Esophagus muscularis mucosa (tissue), 4 donors: ENCODE measurements around the gene ETFRF1. TPM values are rescaled to one million over a fixed set of nuclear protein-coding genes. Genes with fewer than 3 reads are reported as not detected.
A peak's percentile ranks its signal among the peaks of the same experiment; 100 is the strongest.

Source experiments
- DNase-seq: peaks from one replicate; pipeline ENCODE4 v3.0.0-alpha.2; 2017; ENCODE audit errors: extremely low spot score
- H3K27ac ChIP-seq, 4 donors: fragments of 200-600 bp; sonication (generic); replicated peaks in 1 of 4; 1 replicate in 3 of 4; 2 replicates in 1 of 4; pipeline ENCODE4 v1.5.1; 2016 to 2019; ENCODE audit warnings: mild to moderate bottlenecking in 1 of 4
- H3K27me3 ChIP-seq, 4 donors: fragments of 200-600 bp; sonication (generic); one replicate each; pipeline versions ENCODE4 v1.5.1 to v1.6.0; 2016 to 2019
- H3K36me3 ChIP-seq, 4 donors: fragments of 200-600 bp; sonication (generic); one replicate each; pipeline ENCODE4 v1.5.1; 2016 to 2019
- H3K4me1 ChIP-seq, 4 donors: fragments of 200-600 bp; sonication (generic); one replicate each; pipeline ENCODE4 v1.5.1; 2016 to 2019
- H3K4me3 ChIP-seq, 4 donors: fragments of 200-600 bp; sonication (generic); 1 replicate in 2 of 4; 2 replicates in 2 of 4; pipeline ENCODE4 v1.5.1; 2016 to 2019; ENCODE audit warnings: mild to moderate bottlenecking in 4 of 4, moderate library complexity in 1 of 4
- H3K9me3 ChIP-seq, 4 donors: fragments of 200-600 bp; sonication (generic); 1 replicate in 3 of 4; 2 replicates in 1 of 4; pipeline ENCODE4 v1.5.1; 2016 to 2019
- CTCF ChIP-seq, 3 experiments: fragments of 200-600 bp in 2 of 3; fragments of 450-650 bp in 1 of 3; sonication (generic) in 2 of 3; IDR thresholded peaks; one replicate each; pipeline ENCODE4 v1.5.1; 2017 to 2019; ENCODE audit warnings: antibody characterized with exemption in 3 of 3, mild to moderate bottlenecking in 2 of 3, moderate library complexity in 1 of 3
- EP300 ChIP-seq: sonication (generic); formaldehyde crosslinking; IDR thresholded peaks from one replicate; pipeline ENCODE4 v1.6.1; 2017; ENCODE audit warnings: antibody characterized with exemption
- POLR2A ChIP-seq: fragments of 450-650 bp; IDR thresholded peaks from one replicate; pipeline ENCODE4 v1.6.1; 2017; ENCODE audit warnings: antibody characterized with exemption, moderate library complexity, mild to moderate bottlenecking, low read depth
- POLR2AphosphoS5 ChIP-seq, 2 donors: sonication (generic); formaldehyde crosslinking; IDR thresholded peaks; one replicate each; pipeline ENCODE4 v1.6.1; 2017; ENCODE audit warnings: antibody characterized with exemption in 2 of 2
- WGBS: methylation state at CpG from one replicate; pipeline ENCODE4 v1.1.5; 2018; 5-methylcytosine and 5-hydroxymethylcytosine counted together
- intact Hi-C: fragments of 100-400 bp; cut with DNase I; formaldehyde crosslinking; loops from one replicate; pipeline ENCODE4 v1.15.1; 2023
- total RNA-seq, 4 donors: library from RNA; depleted of rRNA; stranded (reverse); fragments of >200 nt; gene quantifications; one replicate each; pipeline versions ENCODE4 v1.1.0 to v1.2.1, GENCODE V29; 2016

ETFRF1 gene
- total RNA-seq, 4 donors from 2014 or later = 26.4 to 61.9 (median 40.3) TPM

DNA sequence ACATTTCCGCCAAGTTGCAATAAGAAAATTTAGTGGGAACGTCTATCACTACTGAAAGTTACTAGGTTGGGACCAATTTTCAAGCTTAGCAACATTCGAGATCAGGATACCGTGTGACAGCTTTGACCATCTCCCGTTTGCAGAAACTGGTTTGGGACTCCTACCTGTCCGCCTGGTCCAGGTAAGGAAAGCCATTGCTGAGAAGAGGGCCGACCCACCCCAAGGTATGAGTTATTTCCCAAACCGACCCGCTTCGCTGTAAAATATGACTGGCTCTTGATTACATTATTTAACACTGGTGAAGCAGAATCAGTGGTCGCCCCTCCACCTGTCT, 348 bp upstream of the ETFRF1 start:
- no peaks in the 10 kb centered on the region for H3K9me3 ChIP-seq
- no peak for DNase-seq
- intact Hi-C loops = loop anchor here (5.0 kb wide), 1 partner anchor 43 kb away; no protein-coding TSS in a partner anchor
- H3K36me3 ChIP-seq = no peaks in the 10 kb centered on the region
- H3K27me3 ChIP-seq = no peaks in the 10 kb centered on the region
- H3K4me3 ChIP-seq = peak overlapping the region; percentile 65 to 80 (median 72)
- peaks cover 8 to 26% (median 20%) of the 10 kb centered on the region in 4 donors for H3K4me1 ChIP-seq
- H3K27ac ChIP-seq = peak overlapping the region; percentile 92 to 96 (median 92)
- WGBS = 7% methylated on average over 10 of the region's 11 CpGs
- TF ChIP-seq EP300 = no peak
- no peak for TF ChIP-seq POLR2AphosphoS5 (IDR thresholded peaks at IDR 0.05)
- no peak for TF ChIP-seq CTCF (IDR thresholded peaks at IDR 0.05)
- TF ChIP-seq POLR2A = no peak

DNA sequence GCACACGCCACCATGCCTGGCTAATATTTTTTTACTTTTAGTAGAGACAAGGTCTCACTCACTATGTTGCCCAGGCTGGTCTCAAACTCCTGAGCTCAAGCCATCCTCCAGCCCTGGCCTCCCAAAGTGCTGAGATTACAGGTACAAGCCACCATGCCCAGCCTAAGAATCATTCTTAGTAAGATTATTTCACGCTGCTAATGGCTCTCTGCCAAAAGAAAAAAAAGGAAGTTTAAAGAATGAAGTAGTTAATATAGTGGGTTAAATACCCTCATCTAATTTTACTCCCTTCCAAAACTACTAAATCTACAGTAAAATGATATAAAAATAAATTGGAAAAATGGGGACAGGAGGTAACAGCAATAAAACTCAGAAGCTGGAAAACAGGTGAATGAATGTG, 2.6 kb downstream of the ETFRF1 start:
- no peaks in the 10 kb centered on the region for H3K9me3 ChIP-seq
- DNase-seq = no peak
- intact Hi-C loops = loop anchor here (5.0 kb wide), 1 partner anchor 40 kb away; no protein-coding TSS in a partner anchor
- no peak overlapping the region for H3K4me3 ChIP-seq
- WGBS = 70% methylated on average over 2 of the region's 2 CpGs
- no peak for TF ChIP-seq POLR2AphosphoS5 (IDR thresholded peaks at IDR 0.05)
- no peak for TF ChIP-seq CTCF (IDR thresholded peaks at IDR 0.05)
- TF ChIP-seq EP300 = no peak
- no peaks in the 10 kb centered on the region for H3K27me3 ChIP-seq
- no peak overlapping the region for H3K27ac ChIP-seq
- peaks cover 0 to 3% (median 0%) of the 10 kb centered on the region in 4 donors for H3K36me3 ChIP-seq
- H3K4me1 ChIP-seq = peaks cover 8 to 33% (median 20%) of the 10 kb centered on the region in 4 donors

DNA sequence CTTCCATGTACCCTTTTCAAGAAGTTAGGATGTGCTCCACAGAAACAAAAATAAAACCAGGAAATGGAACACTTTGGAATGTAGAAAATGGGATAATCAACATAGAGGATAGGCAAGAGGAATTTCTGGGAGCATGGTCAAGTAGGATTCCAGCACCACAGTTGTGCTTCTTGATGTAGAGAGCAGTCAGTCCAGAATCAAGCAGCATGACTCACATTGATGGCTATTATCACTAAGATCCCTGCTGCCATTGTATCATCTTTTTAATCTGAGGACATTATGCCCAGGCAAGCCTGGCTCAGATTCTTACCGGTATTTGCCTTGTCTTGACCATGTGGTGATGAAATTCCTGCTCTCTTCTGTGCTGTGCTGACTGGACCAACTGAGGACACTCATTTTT, 5.7 kb downstream of the ETFRF1 start:
- DNase-seq = no peak
- no peaks in the 10 kb centered on the region for H3K27me3 ChIP-seq
- H3K4me1 ChIP-seq = peaks cover 8 to 22% (median 14%) of the 10 kb centered on the region in 4 donors
- intact Hi-C loops = no loop called here
- WGBS = 100% methylated on average over 1 of the region's 1 CpG
- peaks cover 0 to 24% (median 3%) of the 10 kb centered on the region in 4 donors for H3K36me3 ChIP-seq
- H3K9me3 ChIP-seq = no peaks in the 10 kb centered on the region
- TF ChIP-seq POLR2A (no peak), POLR2AphosphoS5 (IDR thresholded peaks at IDR 0.05) (no peak), CTCF (IDR thresholded peaks at IDR 0.05) (no peak), EP300 (no peak)
- H3K4me3 ChIP-seq = no peak overlapping the region
- H3K27ac ChIP-seq = peak overlapping the region in 1 of 4 donors; percentile 5

DNA sequence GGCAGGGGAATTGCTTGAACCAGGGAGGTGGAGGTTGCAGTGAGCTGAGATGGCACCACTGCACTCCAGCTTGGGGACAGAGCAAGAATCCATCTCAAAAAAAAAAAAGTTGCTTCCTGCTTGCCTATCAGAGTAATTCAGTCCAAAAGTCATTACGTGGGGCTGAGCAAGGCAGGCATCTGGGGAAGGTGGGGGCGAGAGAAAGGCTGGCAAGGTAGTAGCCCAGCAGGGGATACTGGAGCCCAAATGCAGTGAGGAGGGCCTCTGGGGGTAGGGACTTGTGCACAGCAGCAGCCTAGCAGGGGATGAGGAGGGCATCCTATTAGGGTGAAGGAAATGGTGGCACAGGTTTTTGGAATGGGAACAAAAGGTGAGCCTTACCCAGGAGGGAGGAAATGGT, 7.1 kb downstream of the ETFRF1 start:
- TF ChIP-seq POLR2A (no peak), POLR2AphosphoS5 (IDR thresholded peaks at IDR 0.05) (no peak), CTCF (IDR thresholded peaks at IDR 0.05) (no peak), EP300 (no peak)
- intact Hi-C loops = no loop called here
- no peak overlapping the region for H3K27ac ChIP-seq
- peaks cover 0 to 10% (median 5%) of the 10 kb centered on the region in 4 donors for H3K4me1 ChIP-seq
- no peak overlapping the region for H3K4me3 ChIP-seq
- H3K27me3 ChIP-seq = no peaks in the 10 kb centered on the region
- peaks cover 0 to 34% (median 4%) of the 10 kb centered on the region in 4 donors for H3K36me3 ChIP-seq
- H3K9me3 ChIP-seq = no peaks in the 10 kb centered on the region
- no peak for DNase-seq
- WGBS = 91% methylated on average over 2 of the region's 2 CpGs

- intact Hi-C loops = no loop called here
- no peaks in the 10 kb centered on the region for H3K9me3 ChIP-seq
- peaks cover 0 to 10% (median 8%) of the 10 kb centered on the region in 4 donors for H3K4me1 ChIP-seq
- no peaks in the 10 kb centered on the region for H3K27me3 ChIP-seq
- no peak for DNase-seq
- peaks cover 0 to 63% (median 14%) of the 10 kb centered on the region in 4 donors for H3K36me3 ChIP-seq
- H3K27ac ChIP-seq = no peak overlapping the region
- TF ChIP-seq EP300 (no peak), POLR2AphosphoS5 (IDR thresholded peaks at IDR 0.05) (no peak), CTCF (IDR thresholded peaks at IDR 0.05) (no peak), POLR2A (no peak)
- H3K4me3 ChIP-seq = no peak overlapping the region
- WGBS = 96% methylated on average over 6 of the region's 6 CpGs
Observed at GRCh38 chr12:25207411-25207810, 12.4 kb downstream of the ETFRF1 start.
